Naive thymus-derived CD4-positive, alpha-beta T cell (primary cell): ENCODE measurements around the gene SMIM45.
"Not testable (repeated sequence)": the region's sequence is repeated elsewhere in the genome, so short reads cannot be mapped to it uniquely, and the experiment has no call there.

Source experiments
- ATAC-seq: fragments of 150-1000 bp; cut with Tn5 transposase; 2 replicates; pipeline ENCODE4 v1.10.0; 2021; ENCODE audit warnings: mild to moderate bottlenecking, moderate library complexity
- CTCF ChIA-PET: fragments of 350-600 bp; sonication (Branson Sonifier 250); formaldehyde crosslinking; loops from one replicate; lab custom pipeline; 2021; ENCODE audit warnings: antibody characterized with exemption; lab: Charles Lee
- POLR2A ChIA-PET: fragments of 350-600 bp; sonication (Branson Sonifier 250); formaldehyde crosslinking; loops from one replicate; lab custom pipeline; 2021; ENCODE audit warnings: antibody characterized with exemption, inconsistent platforms; lab: Charles Lee
- DNase-seq, 9 donors: peaks; one replicate each; pipeline versions ENCODE4 v3.0.0 to v3.0.0-alpha.2; 2020 to 2022; ENCODE audit warnings: mixed read lengths in 1 of 9
- H3K27ac ChIP-seq: one replicate; pipeline ENCODE4 v1.7.0; 2013; ENCODE audit warnings: mild to moderate bottlenecking, low read depth, low read length, moderate library complexity
- H3K27me3 ChIP-seq, 2 donors: one replicate each; pipeline ENCODE4 v1.7.0; 2013; ENCODE audit warnings: low read length in 2 of 2, mild to moderate bottlenecking in 2 of 2, moderate library complexity in 2 of 2; ENCODE audit not compliant: control insufficient read depth in 2 of 2, insufficient read depth in 2 of 2
- H3K36me3 ChIP-seq, 3 experiments: 1 replicate in 2 of 3; 2 replicates in 1 of 3; pipeline ENCODE4 v1.7.0; 2013; ENCODE audit warnings: low read length in 3 of 3, mild to moderate bottlenecking in 3 of 3, moderate library complexity in 1 of 3; ENCODE audit not compliant: insufficient read depth in 3 of 3, control insufficient read depth in 2 of 3
- H3K4me1 ChIP-seq, 2 donors: one replicate each; pipeline ENCODE4 v1.7.0; 2013; ENCODE audit warnings: low read length in 2 of 2, mild to moderate bottlenecking in 2 of 2, moderate library complexity in 1 of 2; ENCODE audit not compliant: control insufficient read depth in 2 of 2, insufficient read depth in 2 of 2
- H3K4me3 ChIP-seq: 2 replicates; pipeline ENCODE4 v1.7.0; 2013; ENCODE audit warnings: mild to moderate bottlenecking, low read length
- H3K9me3 ChIP-seq, 3 experiments: 1 replicate in 2 of 3; 2 replicates in 1 of 3; pipeline ENCODE4 v1.7.0; 2013; ENCODE audit warnings: low read length in 3 of 3; ENCODE audit not compliant: control insufficient read depth in 2 of 3
- H3K27ac Mint-ChIP-seq, 9 donors: one replicate each; pipeline ENCODE4 v1.8.0; 2020 to 2022; ENCODE audit warnings: mixed read lengths in 9 of 9, mild to moderate bottlenecking in 8 of 9, moderate library complexity in 5 of 9, inconsistent platforms in 2 of 9
- H3K27me3 Mint-ChIP-seq, 5 donors: one replicate each; pipeline ENCODE4 v1.8.0; 2021 to 2022; ENCODE audit warnings: mixed read lengths in 5 of 5, mild to moderate bottlenecking in 1 of 5
- H3K36me3 Mint-ChIP-seq, 5 donors: one replicate each; pipeline ENCODE4 v1.8.0; 2020 to 2022; ENCODE audit warnings: mixed read lengths in 5 of 5, mild to moderate bottlenecking in 3 of 5, inconsistent platforms in 1 of 5
- H3K4me1 Mint-ChIP-seq, 7 donors: one replicate each; pipeline ENCODE4 v1.8.0; 2020 to 2022; ENCODE audit warnings: mixed read lengths in 7 of 7, mild to moderate bottlenecking in 3 of 7, inconsistent platforms in 1 of 7
- H3K4me3 Mint-ChIP-seq, 10 donors: one replicate each; pipeline ENCODE4 v1.8.0; 2020 to 2022; ENCODE audit warnings: mild to moderate bottlenecking in 10 of 10, mixed read lengths in 10 of 10, moderate library complexity in 6 of 10, inconsistent platforms in 2 of 10
- H3K9me3 Mint-ChIP-seq, 11 donors: one replicate each; pipeline ENCODE4 v1.8.0; 2020 to 2022; ENCODE audit warnings: mixed read lengths in 11 of 11, mild to moderate bottlenecking in 4 of 11, inconsistent platforms in 1 of 11, moderate library complexity in 1 of 11
- intact Hi-C, 2 donors: fragments of 100-400 bp; cut with micrococcal nuclease; formaldehyde crosslinking; loops; one replicate each; pipeline ENCODE4 v1.15.1; 2023

SMIM45 gene

GRCh38 chr22:41947424-41948080 is 4.4 kb upstream of the SMIM45 start:
- ChIA-PET CTCF (interaction anchor here (0.7 to 1.8 kb wide), 4 partner anchors 201 to 282 kb away, joined by 3 to 10 read pairs (median 4); no protein-coding TSS in a partner anchor), POLR2A (interaction anchor here (0.6 to 2.1 kb wide), 10 partner anchors 21 to 729 kb away, joined by 3 to 14 read pairs (median 4); partner anchors contain the start of genes SNU13, SREBF2, TNFRSF13C and WBP2NL)
- Mint-ChIP-seq H3K27ac (peak overlapping the region in 5 of 9 donors; percentile 63 to 93 (median 74)), H3K9me3 (no peaks in the 10 kb centered on the region), H3K36me3 (peaks cover 0 to 12% (median 0%) of the 10 kb centered on the region in 5 donors), H3K4me3 (peak overlapping the region; percentile 83 to 93 (median 91)), H3K4me1 (peaks cover 0 to 39% (median 10%) of the 10 kb centered on the region in 7 donors), H3K27me3 (no peaks in the 10 kb centered on the region)
- Histone ChIP-seq H3K36me3 (no peaks in the 10 kb centered on the region), H3K27ac (peak overlapping the region; percentile 37), H3K4me3 (peak overlapping the region; percentile 82), H3K27me3 (no peaks in the 10 kb centered on the region), H3K4me1 (peaks cover 3 to 13% of the 10 kb centered on the region in 2 donors), H3K9me3 (no peaks in the 10 kb centered on the region)
- ATAC-seq (no peak), DNase-seq (no peak)
- intact Hi-C loops, result loop anchor here (2.0 to 10.0 kb wide), 5 partner anchors 51 to 853 kb away; partner anchors contain the start of genes EP300 (in 1 of the 2), SMDT1 (in 1 of the 2), TOB2 (in 1 of the 2) and WBP2NL (in 1 of the 2)

DNA sequence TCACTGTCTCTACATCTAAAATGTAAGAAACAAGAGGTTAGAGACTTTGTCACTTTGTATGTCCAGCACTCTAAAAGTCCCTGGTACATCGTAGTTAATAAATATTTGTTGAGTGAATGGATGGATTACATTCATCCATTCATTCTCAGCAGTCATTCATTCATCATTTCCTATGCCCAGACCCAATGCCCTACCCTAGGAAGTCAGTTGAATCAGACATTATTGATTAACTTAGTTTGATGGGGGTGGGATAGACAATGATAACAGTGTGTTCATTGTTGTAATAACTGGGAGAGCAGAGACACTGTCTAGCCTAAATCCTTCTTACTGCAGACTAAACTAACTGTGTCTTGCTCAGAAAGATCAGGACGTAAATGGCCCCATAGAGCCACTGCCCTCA is 3.8 kb upstream of the SMIM45 start:
- POLR2A ChIA-PET, result interaction anchor here (0.6 to 2.1 kb wide), 2 partner anchors 168 to 496 kb away, joined by 3 to 14 read pairs; no protein-coding TSS in a partner anchor
- intact Hi-C loops, result loop anchor here (5.0 to 10.0 kb wide), 3 partner anchors 494 to 853 kb away; partner anchors contain the start of genes EP300 (in 1 of the 2) and TOB2 (in 1 of the 2)
- no peak for ATAC-seq
- Mint-ChIP-seq H3K4me1 (peaks cover 0 to 35% (median 10%) of the 10 kb centered on the region in 7 donors), H3K4me3 (peak overlapping the region in 4 of 10 donors; percentile 21 to 93 (median 87)), H3K27me3 (no peaks in the 10 kb centered on the region), H3K36me3 (peaks cover 0 to 8% (median 0%) of the 10 kb centered on the region in 5 donors), H3K9me3 (no peaks in the 10 kb centered on the region), H3K27ac (no peak overlapping the region)
- Histone ChIP-seq H3K36me3 (no peaks in the 10 kb centered on the region), H3K4me1 (peaks cover 3 to 13% of the 10 kb centered on the region in 2 donors), H3K9me3 (no peaks in the 10 kb centered on the region), H3K27ac (no peak overlapping the region), H3K27me3 (no peaks in the 10 kb centered on the region), H3K4me3 (no peak overlapping the region)
- no peak for DNase-seq
- CTCF ChIA-PET, result interaction anchor here (1.2 kb wide), 1 partner anchor 251 kb away, joined by 3 read pairs; no protein-coding TSS in a partner anchor

- H3K27ac Mint-ChIP-seq, result peak overlapping the region in 1 of 9 donors; percentile 31
- H3K27ac ChIP-seq, H3K36me3 ChIP-seq, POLR2A ChIA-PET, H3K27me3 ChIP-seq, H3K36me3 Mint-ChIP-seq, H3K27me3 Mint-ChIP-seq, DNase-seq, H3K9me3 Mint-ChIP-seq, ATAC-seq, H3K4me3 Mint-ChIP-seq, H3K9me3 ChIP-seq, H3K4me3 ChIP-seq: not testable (repeated sequence)
- peaks cover 3 to 13% of the 10 kb centered on the region in 2 donors for H3K4me1 ChIP-seq
- intact Hi-C loops, result loop anchor here (5.0 to 10.0 kb wide), 3 partner anchors 493 to 854 kb away; partner anchors contain the start of genes EP300 (in 1 of the 2) and TOB2 (in 1 of the 2)
- CTCF ChIA-PET, result interaction anchor here (0.6 to 1.2 kb wide), 2 partner anchors 252 to 704 kb away, joined by 3 read pairs; no protein-coding TSS in a partner anchor
- H3K4me1 Mint-ChIP-seq, result peaks cover 0 to 33% (median 10%) of the 10 kb centered on the region in 7 donors
These were observed 3.0 kb upstream of the SMIM45 start for GRCh38 chr22:41948928-41949296.

DNA sequence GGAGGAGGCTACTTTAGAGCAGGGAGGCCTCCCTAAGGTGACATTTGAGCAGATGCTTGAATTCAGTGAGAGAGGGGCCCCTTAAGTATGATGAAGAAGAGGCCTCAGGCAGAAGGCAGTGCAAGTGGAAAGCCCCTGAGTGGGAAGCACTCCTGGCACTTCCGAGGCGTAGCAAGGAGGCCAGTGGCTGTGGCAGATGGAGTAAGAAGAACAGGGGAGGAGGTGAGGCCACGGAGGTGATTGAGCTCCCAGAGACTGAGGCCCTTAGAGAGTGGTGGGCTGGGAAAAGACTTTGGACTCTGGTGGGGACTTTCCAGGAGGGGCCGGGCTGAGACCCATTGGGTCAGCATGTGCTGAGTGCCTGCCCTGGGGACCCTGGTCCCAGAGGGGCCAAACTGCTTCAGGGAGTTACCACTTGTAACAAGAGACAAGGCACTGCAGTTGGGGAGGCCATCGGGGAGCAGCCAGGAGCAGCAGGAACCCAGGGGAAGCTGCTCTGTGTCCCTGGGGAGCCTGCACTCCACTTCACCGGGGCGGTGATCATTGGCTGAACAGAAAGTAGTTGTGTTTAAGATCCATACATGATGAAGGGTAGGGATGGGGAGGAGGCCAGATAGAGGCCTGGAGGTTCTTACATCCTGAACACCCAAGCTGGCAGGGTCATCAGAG is 2.5 kb upstream of the SMIM45 start:
- Mint-ChIP-seq H3K36me3 (peaks cover 0 to 6% (median 0%) of the 10 kb centered on the region in 5 donors), H3K4me1 (peaks cover 0 to 30% (median 10%) of the 10 kb centered on the region in 7 donors), H3K4me3 (no peak overlapping the region), H3K9me3 (no peaks in the 10 kb centered on the region), H3K27ac (peak overlapping the region in 1 of 9 donors; percentile 31), H3K27me3 (no peaks in the 10 kb centered on the region)
- Histone ChIP-seq H3K4me1 (peaks cover 3 to 13% of the 10 kb centered on the region in 2 donors), H3K27ac (no peak overlapping the region), H3K27me3 (no peaks in the 10 kb centered on the region), H3K36me3 (no peaks in the 10 kb centered on the region), H3K9me3 (no peaks in the 10 kb centered on the region), H3K4me3 (no peak overlapping the region)
- no peak for DNase-seq
- no peak for ATAC-seq
- intact Hi-C loops, result loop anchor here (5.0 to 10.0 kb wide), 3 partner anchors 493 to 855 kb away; partner anchors contain the start of genes EP300 (in 1 of the 2) and TOB2 (in 1 of the 2)
- ChIA-PET POLR2A (interaction anchor here (0.9 kb wide), 1 partner anchor 150 kb away, joined by 3 read pairs; no protein-coding TSS in a partner anchor), CTCF (interaction anchor here (0.6 to 1.2 kb wide), 4 partner anchors 8 to 704 kb away, joined by 3 read pairs; no protein-coding TSS in a partner anchor)

GRCh38 chr22:41952713-41953112 is 763 bp downstream of the SMIM45 start:
- no peak for DNase-seq
- CTCF ChIA-PET, result no interaction called here
- intact Hi-C loops, result no loop called here

More at GRCh38 chr22:41952713-41953112, 763 bp downstream of the SMIM45 start:
- no peak overlapping the region for H3K4me3 ChIP-seq
- ATAC-seq, result no peak
- no peaks in the 10 kb centered on the region for H3K9me3 ChIP-seq
- H3K27me3 ChIP-seq, result no peaks in the 10 kb centered on the region
- Mint-ChIP-seq H3K4me3 (no peak overlapping the region), H3K27ac (no peak overlapping the region), H3K36me3 (no peaks in the 10 kb centered on the region), H3K4me1 (peaks cover 0 to 12% (median 5%) of the 10 kb centered on the region in 7 donors), H3K9me3 (peaks cover 0 to 2% (median 0%) of the 10 kb centered on the region in 11 donors), H3K27me3 (no peaks in the 10 kb centered on the region)
- no peaks in the 10 kb centered on the region for H3K36me3 ChIP-seq
- H3K4me1 ChIP-seq, result peaks cover 0 to 10% of the 10 kb centered on the region in 2 donors
- H3K27ac ChIP-seq, result no peak overlapping the region
- POLR2A ChIA-PET, result interaction anchor here (1.2 kb wide), 1 partner anchor 12 kb away, joined by 3 read pairs; no protein-coding TSS in a partner anchor
